ENCODE measurements around the gene CBX8. TPM values are rescaled to one million over a fixed set of nuclear protein-coding genes. Genes with fewer than 3 reads are reported as not detected.

The CBX8 gene
- total RNA-seq, 1 experiment from 2014 or later = 2.0 TPM

- no peaks in the 10 kb centered on the region for H3K36me3 Mint-ChIP-seq
- no peak for TF ChIP-seq STAT6 (CRISPR knock-in tag; conservative IDR thresholded peaks at IDR 0.05; ENCODE audit: low read depth)
- no peak for TF ChIP-seq AFF4 (CRISPR knock-in tag; IDR thresholded peaks at IDR 0.05; ENCODE audit: borderline replicate concordance)
- no peak for TF ChIP-seq ZNF138 (CRISPR knock-in tag; conservative IDR thresholded peaks at IDR 0.05)
- TF ChIP-seq AR (CRISPR knock-in tag; IDR thresholded peaks at IDR 0.05) = no peak
- no peak for TF ChIP-seq JAZF1 (CRISPR knock-in tag; IDR thresholded peaks at IDR 0.05)
- no peak for TF ChIP-seq SP1 (CRISPR knock-in tag; conservative IDR thresholded peaks at IDR 0.05)
- TF ChIP-seq JUN (CRISPR knock-in tag; IDR thresholded peaks at IDR 0.05) = no peak
- TF ChIP-seq E2F4 (CRISPR knock-in tag; IDR thresholded peaks at IDR 0.05; ENCODE audit: borderline replicate concordance, low read depth) = no peak
- TF ChIP-seq NFE2L1 (CRISPR knock-in tag; IDR thresholded peaks at IDR 0.05) = no peak
- TF ChIP-seq ZNF416 (CRISPR knock-in tag; IDR thresholded peaks at IDR 0.05) = no peak
- no peak for TF ChIP-seq CDX4 (CRISPR knock-in tag; IDR thresholded peaks at IDR 0.05; ENCODE audit: borderline replicate concordance)
- peaks cover 8% of the 10 kb centered on the region for H3K4me1 Mint-ChIP-seq
- no peak overlapping the region for H3K4me3 Mint-ChIP-seq
- no peak for ATAC-seq
- peaks cover 98% of the 10 kb centered on the region for H3K27me3 Mint-ChIP-seq (ENCODE audit: low read depth)
- CTCF ChIA-PET = interaction anchor here (4.2 kb wide), 1 partner anchor 12 kb away, joined by 26 read pairs; no protein-coding TSS in a partner anchor
- no peak for DNase-seq (ENCODE audit: low spot score)
- peaks cover 5% of the 10 kb centered on the region for H3K9me3 Mint-ChIP-seq
- no peak overlapping the region for H3K27ac Mint-ChIP-seq
- POLR2A ChIA-PET = interaction anchor here (0.5 kb wide), 1 partner anchor 13 kb away, joined by 4 read pairs; no protein-coding TSS in a partner anchor
These were observed 27.4 kb upstream of the CBX8 start for GRCh38 chr17:79824234-79824633.

GRCh38 chr17:79822583-79823124, 25.8 kb upstream of the CBX8 start:
- ChIA-PET CTCF (interaction anchor here (4.2 to 20.8 kb wide), 2 partner anchors 10 to 13 kb away, joined by 26 to 464 read pairs; no protein-coding TSS in a partner anchor), POLR2A (no interaction called here)
- Mint-ChIP-seq H3K9me3 (peaks cover 5% of the 10 kb centered on the region), H3K27ac (no peak overlapping the region), H3K36me3 (no peaks in the 10 kb centered on the region), H3K4me1 (peaks cover 5% of the 10 kb centered on the region; the same call in 1 of the 2 replicates), H3K27me3 (ENCODE audit: low read depth) (peaks cover 98% of the 10 kb centered on the region), H3K4me3 (no peak overlapping the region)
- ATAC-seq (no peak), DNase-seq (ENCODE audit: low spot score) (no peak)
- peak; percentile 68 for TF ChIP-seq GABPB1 (CRISPR knock-in tag; IDR thresholded peaks at IDR 0.05)
- no peak for TF ChIP-seq KAT7 (CRISPR knock-in tag; IDR thresholded peaks at IDR 0.05; ENCODE audit: borderline replicate concordance)
- TF ChIP-seq GTF2I (CRISPR knock-in tag; conservative IDR thresholded peaks at IDR 0.05) = no peak

Measured in WTC11 (cell line).